ENCODE measurements around the gene HMG20A.
A peak's percentile ranks its signal among the peaks of the same experiment; 100 is the strongest.

Gene HMG20A

DNA sequence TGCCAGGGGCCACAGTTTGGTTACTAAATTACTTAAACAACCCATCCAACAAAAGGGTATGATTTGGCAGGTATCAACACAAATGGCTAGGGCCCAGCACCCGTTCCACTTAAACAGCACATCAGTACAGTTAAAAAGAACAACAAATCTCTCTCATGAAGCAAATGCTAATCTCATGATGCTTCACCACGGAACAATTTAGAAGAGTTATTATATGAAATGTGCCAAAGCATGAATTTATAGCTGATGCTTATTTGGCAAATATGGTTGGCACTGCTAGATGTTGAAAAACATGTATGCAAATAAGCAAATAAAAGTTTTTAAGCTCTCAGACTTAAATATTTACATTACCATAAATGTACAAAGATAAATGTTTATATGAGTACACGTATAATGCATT lies 3.1 kb upstream of the HMG20A start:
- H3K9me3 ChIP-seq (ENCODE audit: control insufficient read depth, insufficient read depth, low read length): no peaks in the 10 kb centered on the region
- no peak overlapping the region for H3K9ac ChIP-seq (ENCODE audit: low read depth, low read length)
- peak overlapping the region; percentile 87; the same call in 1 of the 2 replicates for H3K4me3 ChIP-seq (ENCODE audit: low read depth, low read length)
- no peaks in the 10 kb centered on the region for H3K27me3 ChIP-seq (ENCODE audit: control insufficient read depth, insufficient read depth, low read length)
- peaks cover 46% of the 10 kb centered on the region for H3K4me1 ChIP-seq (ENCODE audit: control insufficient read depth, insufficient read depth, low read length)
- H3K36me3 ChIP-seq (ENCODE audit: control insufficient read depth, insufficient read depth, low read length): no peaks in the 10 kb centered on the region
- H3K27ac ChIP-seq (ENCODE audit: low read depth, low read length): no peak overlapping the region

GRCh38 chr15:77418391-77418965 lies 2.2 kb upstream of the HMG20A start:
- H3K9ac ChIP-seq (ENCODE audit: low read depth, low read length): no peak overlapping the region

GRCh38 chr15:77418966-77419835 lies 1.5 kb upstream of the HMG20A start:
- H3K27ac ChIP-seq (ENCODE audit: low read depth, low read length): peak overlapping the region; percentile 75
- H3K27me3 ChIP-seq (ENCODE audit: control insufficient read depth, insufficient read depth, low read length): no peaks in the 10 kb centered on the region
- H3K4me1 ChIP-seq (ENCODE audit: control insufficient read depth, insufficient read depth, low read length): peaks cover 51% of the 10 kb centered on the region
- H3K4me3 ChIP-seq (ENCODE audit: low read depth, low read length): peak overlapping the region; percentile 87
- H3K9ac ChIP-seq (ENCODE audit: low read depth, low read length): peak overlapping the region; percentile 56; the same call in 1 of the 2 replicates
- no peaks in the 10 kb centered on the region for H3K9me3 ChIP-seq (ENCODE audit: control insufficient read depth, insufficient read depth, low read length)
- no peaks in the 10 kb centered on the region for H3K36me3 ChIP-seq (ENCODE audit: control insufficient read depth, insufficient read depth, low read length)

More at GRCh38 chr15:77418391-77418965, 2.2 kb upstream of the HMG20A start:
- Histone ChIP-seq H3K36me3 (ENCODE audit: control insufficient read depth, insufficient read depth, low read length) (no peaks in the 10 kb centered on the region), H3K27ac (ENCODE audit: low read depth, low read length) (no peak overlapping the region), H3K4me1 (ENCODE audit: control insufficient read depth, insufficient read depth, low read length) (peaks cover 49% of the 10 kb centered on the region), H3K27me3 (ENCODE audit: control insufficient read depth, insufficient read depth, low read length) (no peaks in the 10 kb centered on the region), H3K4me3 (ENCODE audit: low read depth, low read length) (peak overlapping the region; percentile 87), H3K9me3 (ENCODE audit: control insufficient read depth, insufficient read depth, low read length) (no peaks in the 10 kb centered on the region)

DNA sequence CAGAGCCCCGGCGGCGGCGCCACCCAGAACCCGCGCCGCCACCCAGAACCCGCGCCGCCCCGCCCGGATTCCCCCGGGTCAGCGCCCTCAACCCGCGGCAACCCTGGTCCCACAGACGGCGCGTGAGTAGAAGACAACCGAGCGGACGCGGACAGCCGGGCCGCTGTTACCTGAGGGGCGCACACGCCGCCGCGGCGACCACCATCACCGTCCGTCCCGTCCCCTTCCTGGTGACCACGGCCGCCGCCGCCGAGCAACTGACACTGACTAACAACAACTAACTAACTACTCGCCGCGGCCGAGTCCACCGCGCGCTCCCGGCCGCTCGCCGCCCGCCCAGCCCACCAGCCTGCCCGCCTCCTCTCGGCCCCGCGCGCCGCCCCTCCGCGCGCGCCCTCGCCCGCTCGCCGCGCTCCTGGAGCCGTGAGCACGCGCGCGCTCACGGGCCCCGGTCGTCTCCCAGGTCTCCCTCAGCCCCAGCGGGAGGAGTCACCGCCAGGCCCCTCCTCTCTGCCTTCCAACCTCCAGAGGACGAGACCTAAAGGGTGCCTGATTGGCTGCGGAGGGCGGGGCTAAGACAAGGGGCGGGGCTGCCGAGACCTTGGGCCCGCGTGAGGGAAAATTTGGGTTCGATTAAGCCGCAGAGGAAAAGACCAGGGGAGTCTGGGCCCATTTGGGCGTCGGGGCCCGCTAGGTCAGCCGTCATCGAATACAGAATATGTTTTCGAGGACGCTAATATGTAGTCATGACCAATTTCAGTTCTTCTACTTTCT lies 665 bp upstream of the HMG20A start, which contains the start of gene PEAK1:
Gene PEAK1, minus strand, starts transcription at position 269 of the 774 bp plus-strand sequence. CDS start 238,178 bp downstream, outside the sequence.
- no peaks in the 10 kb centered on the region for H3K9me3 ChIP-seq (ENCODE audit: control insufficient read depth, insufficient read depth, low read length)
- H3K27ac ChIP-seq (ENCODE audit: low read depth, low read length): peak within 1 kb of the TSS; percentile 95
- H3K9ac ChIP-seq (ENCODE audit: low read depth, low read length): peak within 1 kb of the TSS; percentile 89
- peaks cover 49% of the 10 kb centered on the region for H3K4me1 ChIP-seq (ENCODE audit: control insufficient read depth, insufficient read depth, low read length)
- H3K27me3 ChIP-seq (ENCODE audit: control insufficient read depth, insufficient read depth, low read length): no peaks in the 10 kb centered on the region
- H3K4me3 ChIP-seq (ENCODE audit: low read depth, low read length): peak within 1 kb of the TSS; percentile 87
- H3K36me3 ChIP-seq (ENCODE audit: control insufficient read depth, insufficient read depth, low read length): no peaks in the 10 kb centered on the region

- H3K9me3 ChIP-seq (ENCODE audit: control insufficient read depth, insufficient read depth, low read length): no peaks in the 10 kb centered on the region
- H3K9ac ChIP-seq (ENCODE audit: low read depth, low read length): peak overlapping the region; percentile 33
- peak overlapping the region; percentile 87 for H3K4me3 ChIP-seq (ENCODE audit: low read depth, low read length)
- peak overlapping the region; percentile 95 for H3K27ac ChIP-seq (ENCODE audit: low read depth, low read length)
- H3K27me3 ChIP-seq (ENCODE audit: control insufficient read depth, insufficient read depth, low read length): no peaks in the 10 kb centered on the region
- peaks cover 36% of the 10 kb centered on the region for H3K4me1 ChIP-seq (ENCODE audit: control insufficient read depth, insufficient read depth, low read length)
- H3K36me3 ChIP-seq (ENCODE audit: control insufficient read depth, insufficient read depth, low read length): no peaks in the 10 kb centered on the region
Measured at GRCh38 chr15:77421370-77421700, 647 bp downstream of the HMG20A start.

- Histone ChIP-seq H3K4me3 (ENCODE audit: low read depth, low read length) (no peak overlapping the region), H3K4me1 (ENCODE audit: control insufficient read depth, insufficient read depth, low read length) (peaks cover 11% of the 10 kb centered on the region; the same call in 1 of the 2 replicates), H3K27me3 (ENCODE audit: control insufficient read depth, insufficient read depth, low read length) (no peaks in the 10 kb centered on the region), H3K36me3 (ENCODE audit: control insufficient read depth, insufficient read depth, low read length) (no peaks in the 10 kb centered on the region), H3K9me3 (ENCODE audit: control insufficient read depth, insufficient read depth, low read length) (no peaks in the 10 kb centered on the region), H3K27ac (ENCODE audit: low read depth, low read length) (no peak overlapping the region), H3K9ac (ENCODE audit: low read depth, low read length) (no peak overlapping the region)
Measured at GRCh38 chr15:77425104-77425503, 4.4 kb downstream of the HMG20A start.

- Histone ChIP-seq H3K4me1 (ENCODE audit: control insufficient read depth, insufficient read depth, low read length) (peaks cover 11% of the 10 kb centered on the region; the same call in 1 of the 2 replicates), H3K36me3 (ENCODE audit: control insufficient read depth, insufficient read depth, low read length) (no peaks in the 10 kb centered on the region), H3K4me3 (ENCODE audit: low read depth, low read length) (no peak overlapping the region), H3K27me3 (ENCODE audit: control insufficient read depth, insufficient read depth, low read length) (no peaks in the 10 kb centered on the region), H3K9me3 (ENCODE audit: control insufficient read depth, insufficient read depth, low read length) (no peaks in the 10 kb centered on the region), H3K9ac (ENCODE audit: low read depth, low read length) (no peak overlapping the region), H3K27ac (ENCODE audit: low read depth, low read length) (no peak overlapping the region)
Measured at GRCh38 chr15:77426377-77426776, 5.7 kb downstream of the HMG20A start.

- no peak overlapping the region for H3K4me3 ChIP-seq (ENCODE audit: low read depth, low read length)
- H3K4me1 ChIP-seq (ENCODE audit: control insufficient read depth, insufficient read depth, low read length): peaks cover 6% of the 10 kb centered on the region; the same call in 1 of the 2 replicates
- no peaks in the 10 kb centered on the region for H3K27me3 ChIP-seq (ENCODE audit: control insufficient read depth, insufficient read depth, low read length)
- no peaks in the 10 kb centered on the region for H3K9me3 ChIP-seq (ENCODE audit: control insufficient read depth, insufficient read depth, low read length)
- no peak overlapping the region for H3K9ac ChIP-seq (ENCODE audit: low read depth, low read length)
- no peaks in the 10 kb centered on the region for H3K36me3 ChIP-seq (ENCODE audit: control insufficient read depth, insufficient read depth, low read length)
- no peak overlapping the region for H3K27ac ChIP-seq (ENCODE audit: low read depth, low read length)
Measured at GRCh38 chr15:77426871-77427270, 6.2 kb downstream of the HMG20A start.

- H3K27me3 ChIP-seq (ENCODE audit: control insufficient read depth, insufficient read depth, low read length): no peaks in the 10 kb centered on the region
- H3K4me3 ChIP-seq (ENCODE audit: low read depth, low read length): no peak overlapping the region
- H3K27ac ChIP-seq (ENCODE audit: low read depth, low read length): no peak overlapping the region
- H3K4me1 ChIP-seq (ENCODE audit: control insufficient read depth, insufficient read depth, low read length): no peaks in the 10 kb centered on the region
- no peaks in the 10 kb centered on the region for H3K36me3 ChIP-seq (ENCODE audit: control insufficient read depth, insufficient read depth, low read length)
- H3K9me3 ChIP-seq (ENCODE audit: control insufficient read depth, insufficient read depth, low read length): no peaks in the 10 kb centered on the region
- no peak overlapping the region for H3K9ac ChIP-seq (ENCODE audit: low read depth, low read length)
Measured at GRCh38 chr15:77430213-77430612, 9.5 kb downstream of the HMG20A start.

DNA sequence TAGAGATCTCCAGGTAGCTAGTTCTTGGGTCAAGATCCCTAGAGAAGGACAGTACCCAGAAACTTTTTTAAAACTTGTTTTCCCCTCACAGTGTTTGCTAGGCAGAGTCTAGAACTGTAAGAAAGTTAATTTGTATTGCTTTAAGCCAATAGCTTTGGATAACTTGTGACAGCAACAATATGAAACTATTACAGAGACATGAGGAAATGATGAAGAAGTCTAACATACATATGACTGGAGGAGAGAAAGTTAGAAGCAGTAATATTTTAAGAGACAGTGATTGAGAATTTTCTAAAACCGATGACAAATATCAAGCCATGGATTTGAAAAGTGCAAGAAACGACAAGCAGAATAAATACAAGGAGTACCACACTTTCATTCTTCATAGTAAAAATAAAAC lies 10.0 kb downstream of the HMG20A start:
- Histone ChIP-seq H3K27ac (ENCODE audit: low read depth, low read length) (no peak overlapping the region), H3K36me3 (ENCODE audit: control insufficient read depth, insufficient read depth, low read length) (no peaks in the 10 kb centered on the region), H3K4me3 (ENCODE audit: low read depth, low read length) (no peak overlapping the region), H3K27me3 (ENCODE audit: control insufficient read depth, insufficient read depth, low read length) (no peaks in the 10 kb centered on the region), H3K9ac (ENCODE audit: low read depth, low read length) (no peak overlapping the region), H3K4me1 (ENCODE audit: control insufficient read depth, insufficient read depth, low read length) (no peaks in the 10 kb centered on the region), H3K9me3 (ENCODE audit: control insufficient read depth, insufficient read depth, low read length) (no peaks in the 10 kb centered on the region)
